ENCODE measurements around the gene TCF7L1.

Gene TCF7L1

DNA sequence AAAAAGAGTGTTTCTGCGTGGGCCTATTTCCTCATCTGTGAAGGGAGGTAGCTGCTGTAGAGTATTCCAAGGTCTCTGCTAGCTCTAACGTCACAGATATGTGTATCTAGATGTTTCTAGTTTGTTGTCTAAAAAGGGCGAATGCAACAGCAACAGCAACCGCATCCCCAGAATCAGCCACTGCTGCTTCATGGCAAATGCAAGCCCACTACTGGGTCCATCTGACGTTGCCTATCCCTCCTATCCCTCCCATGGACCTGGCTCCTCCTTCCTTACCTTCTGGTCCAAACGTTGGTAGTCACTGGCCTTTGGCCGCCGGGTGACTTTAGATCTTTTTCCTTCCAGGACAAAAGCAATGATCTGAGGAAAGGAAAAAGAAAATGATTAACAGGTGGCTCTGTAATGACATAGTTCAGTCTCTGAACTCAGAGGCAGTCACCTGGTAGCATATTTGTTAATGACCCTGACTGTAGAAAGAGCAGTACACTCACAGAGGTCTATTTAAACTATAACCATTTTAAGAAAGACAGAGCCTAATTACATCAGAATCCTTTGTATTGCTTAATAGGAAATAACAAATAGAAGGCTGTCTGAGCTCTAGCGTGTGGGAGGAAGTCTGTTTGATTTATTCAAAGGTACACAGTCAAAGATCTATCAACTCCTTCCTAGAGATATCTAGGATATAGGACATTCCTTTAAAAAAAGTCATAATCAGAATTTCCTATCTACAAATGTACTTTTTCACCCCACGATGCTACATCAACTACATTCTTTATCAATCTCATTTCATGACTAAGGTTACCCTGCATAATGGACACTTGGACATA is 191.7 kb downstream of the TCF7L1 start:
- Histone ChIP-seq H3K9ac (ENCODE audit: low read depth, low read length, poor library complexity, severe bottlenecking) (peak overlapping the region; percentile 90), H3K9me2 (replicated peaks; ENCODE audit: low read depth, low read length) (no peaks in the 10 kb centered on the region), H3K4me1 (ENCODE audit: insufficient read depth, low read length, poor library complexity, severe bottlenecking) (peaks cover 55% of the 10 kb centered on the region), H3K36me3 (ENCODE audit: insufficient read depth, low read length) (peaks cover 47% of the 10 kb centered on the region), H3K4me3 (ENCODE audit: low read length, poor library complexity, severe bottlenecking) (peak overlapping the region; percentile 82), H3F3A (ENCODE audit: low read depth) (no peaks in the 10 kb centered on the region), H3K79me2 (ENCODE audit: insufficient read depth, low read length) (peaks cover 89% of the 10 kb centered on the region), H4K20me1 (ENCODE audit: insufficient read depth, low read length, poor library complexity, severe bottlenecking) (peaks cover 75% of the 10 kb centered on the region), H3K27me3 (ENCODE audit: insufficient read depth, low read length, poor library complexity, severe bottlenecking) (no peaks in the 10 kb centered on the region), H2AFZ (ENCODE audit: low read length) (no peak overlapping the region), H3K4me2 (ENCODE audit: low read depth, low read length, poor library complexity, severe bottlenecking) (peak overlapping the region; percentile 98), H3K9me3 (ENCODE audit: insufficient read depth, low read depth, low read length) (no peaks in the 10 kb centered on the region)
- TF ChIP-seq EZH2phosphoT487 (IDR thresholded peaks at IDR 0.05; ENCODE audit: borderline replicate concordance) (no peak), CTCF (conservative IDR thresholded peaks at IDR 0.05; ENCODE audit: low read length) (no peak)

DNA sequence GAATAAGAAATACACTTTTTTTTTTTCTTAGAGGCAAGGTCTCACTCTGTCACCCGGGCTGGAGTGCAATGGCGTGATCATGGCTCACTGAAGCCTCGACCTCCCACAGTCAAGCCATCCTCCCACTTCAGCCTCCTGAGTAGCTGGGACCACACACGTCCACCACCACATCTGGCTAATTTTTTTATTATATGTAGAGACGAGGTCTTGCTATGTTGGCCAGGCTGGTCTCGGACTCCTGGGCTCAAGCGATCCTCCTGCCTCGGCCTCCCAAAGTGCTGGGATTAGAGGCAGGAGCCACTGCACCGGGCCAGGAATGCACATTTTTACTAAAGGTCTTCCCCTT is 192.2 kb downstream of the TCF7L1 start:
- H4K20me1 ChIP-seq (ENCODE audit: insufficient read depth, low read length, poor library complexity, severe bottlenecking), result peaks cover 69% of the 10 kb centered on the region
- peak overlapping the region; percentile 90 for H3K9ac ChIP-seq (ENCODE audit: low read depth, low read length, poor library complexity, severe bottlenecking)

DNA sequence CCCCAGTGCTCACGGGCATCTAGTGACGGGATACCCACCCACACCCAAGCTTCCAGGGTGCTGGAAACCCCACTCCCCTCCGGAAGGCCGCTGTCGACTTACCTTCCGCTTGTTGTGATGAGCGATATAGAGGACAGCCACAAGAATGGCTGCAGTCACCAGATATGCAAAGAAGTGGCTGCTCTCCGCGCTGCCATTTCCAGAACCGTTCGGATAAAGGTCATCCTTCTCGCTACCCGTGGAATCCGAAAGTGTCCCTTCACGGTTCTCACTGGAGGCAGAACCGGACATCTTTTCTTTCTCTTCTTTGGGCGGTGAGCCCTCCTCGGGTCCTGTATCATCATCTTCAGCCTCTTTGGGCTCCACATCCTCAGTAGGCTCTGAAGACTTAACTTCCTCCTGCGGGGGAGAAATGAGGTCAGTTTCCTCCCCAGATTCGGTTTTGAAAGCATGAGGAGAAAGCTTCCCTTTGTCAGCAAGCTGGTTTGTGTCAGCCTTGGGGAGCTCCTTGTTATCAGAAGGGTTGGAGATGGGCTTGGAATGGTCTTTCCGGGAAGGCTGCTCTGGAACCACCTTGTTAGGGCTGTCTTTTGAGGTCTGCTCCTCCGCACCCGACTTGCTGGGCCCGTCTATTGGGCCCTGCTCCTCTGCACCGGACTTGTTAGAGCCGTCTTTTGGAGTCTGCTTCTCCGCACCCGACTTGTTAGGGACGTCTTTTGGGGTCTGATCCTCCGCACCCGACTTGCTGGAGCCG is 193.4 kb downstream of the TCF7L1 start:
- no peaks in the 10 kb centered on the region for H3K9me3 ChIP-seq (ENCODE audit: insufficient read depth, low read depth, low read length)
- H3K9me2 ChIP-seq (replicated peaks; ENCODE audit: low read depth, low read length), result no peaks in the 10 kb centered on the region
- H3K79me2 ChIP-seq (ENCODE audit: insufficient read depth, low read length), result peaks cover 72% of the 10 kb centered on the region
- peaks cover 47% of the 10 kb centered on the region for H3K4me1 ChIP-seq (ENCODE audit: insufficient read depth, low read length, poor library complexity, severe bottlenecking)
- peak overlapping the region; percentile 90 for H3K9ac ChIP-seq (ENCODE audit: low read depth, low read length, poor library complexity, severe bottlenecking)
- H3K4me2 ChIP-seq (ENCODE audit: low read depth, low read length, poor library complexity, severe bottlenecking), result peak overlapping the region; percentile 98
- no peaks in the 10 kb centered on the region for H3K27me3 ChIP-seq (ENCODE audit: insufficient read depth, low read length, poor library complexity, severe bottlenecking)
- peaks cover 57% of the 10 kb centered on the region for H4K20me1 ChIP-seq (ENCODE audit: insufficient read depth, low read length, poor library complexity, severe bottlenecking)
- peaks cover 31% of the 10 kb centered on the region; the same call in 1 of the 2 replicates for H3K36me3 ChIP-seq (ENCODE audit: insufficient read depth, low read length)
- no peak for TF ChIP-seq CTCF (conservative IDR thresholded peaks at IDR 0.05; ENCODE audit: low read length)
- TF ChIP-seq EZH2phosphoT487 (IDR thresholded peaks at IDR 0.05; ENCODE audit: borderline replicate concordance), result no peak
- no peaks in the 10 kb centered on the region for H3F3A ChIP-seq (ENCODE audit: low read depth)
- no peak overlapping the region for H2AFZ ChIP-seq (ENCODE audit: low read length)
- peak overlapping the region; percentile 82 for H3K4me3 ChIP-seq (ENCODE audit: low read length, poor library complexity, severe bottlenecking)

More for the DNA sequence above, 192.2 kb downstream of the TCF7L1 start:
- Histone ChIP-seq H3K9me2 (replicated peaks; ENCODE audit: low read depth, low read length) (no peaks in the 10 kb centered on the region), H3K9me3 (ENCODE audit: insufficient read depth, low read depth, low read length) (no peaks in the 10 kb centered on the region), H3K4me2 (ENCODE audit: low read depth, low read length, poor library complexity, severe bottlenecking) (peak overlapping the region; percentile 98), H3K27me3 (ENCODE audit: insufficient read depth, low read length, poor library complexity, severe bottlenecking) (no peaks in the 10 kb centered on the region), H3K4me3 (ENCODE audit: low read length, poor library complexity, severe bottlenecking) (peak overlapping the region; percentile 82), H3K79me2 (ENCODE audit: insufficient read depth, low read length) (peaks cover 83% of the 10 kb centered on the region), H2AFZ (ENCODE audit: low read length) (no peak overlapping the region), H3F3A (ENCODE audit: low read depth) (no peaks in the 10 kb centered on the region), H3K4me1 (ENCODE audit: insufficient read depth, low read length, poor library complexity, severe bottlenecking) (peaks cover 51% of the 10 kb centered on the region), H3K36me3 (ENCODE audit: insufficient read depth, low read length) (peaks cover 43% of the 10 kb centered on the region)
- TF ChIP-seq EZH2phosphoT487 (IDR thresholded peaks at IDR 0.05; ENCODE audit: borderline replicate concordance) (no peak), CTCF (conservative IDR thresholded peaks at IDR 0.05; ENCODE audit: low read length) (no peak)
